Osteoblast (primary cell): Measurements from ENCODE around the gene NGEF. TPM values are rescaled to one million over a fixed set of nuclear protein-coding genes. Genes with fewer than 3 reads are reported as not detected.
"Not testable (repeated sequence)": the region's sequence is repeated elsewhere in the genome, so short reads cannot be mapped to it uniquely, and the experiment has no call there.

ENCODE experiments used
- DNase-seq: peaks from one replicate; pipeline ENCODE4 v3.0.0; 2011; ENCODE audit warnings: low spot score, mixed read lengths; ENCODE audit not compliant: insufficient read length; ENCODE audit errors: missing footprints
- H2AFZ ChIP-seq: 2 replicates; pipeline ENCODE4 v1.6.0; 2011; ENCODE audit warnings: mild to moderate bottlenecking, low read length
- H3K27ac ChIP-seq: 2 replicates; pipeline ENCODE4 v1.5.1; 2011; ENCODE audit warnings: mild to moderate bottlenecking, low read depth, low read length, moderate library complexity
- H3K27me3 ChIP-seq: 2 replicates; pipeline ENCODE4 v1.6.0; 2012; ENCODE audit warnings: mild to moderate bottlenecking, control low read depth, inconsistent platforms, low read length, moderate library complexity; ENCODE audit not compliant: insufficient read depth
- H3K36me3 ChIP-seq: 2 replicates; pipeline ENCODE4 v1.5.1; 2011; ENCODE audit warnings: mild to moderate bottlenecking, low read length, control low read depth, moderate library complexity; ENCODE audit not compliant: insufficient read depth
- H3K4me1 ChIP-seq: 2 replicates; pipeline ENCODE4 v1.5.1; 2011; ENCODE audit warnings: mild to moderate bottlenecking, low read length, control low read depth, moderate library complexity; ENCODE audit not compliant: insufficient read depth
- H3K4me2 ChIP-seq: 2 replicates; pipeline ENCODE4 v1.6.0; 2011; ENCODE audit warnings: mild to moderate bottlenecking, low read length; ENCODE audit not compliant: insufficient read depth
- H3K4me3 ChIP-seq: fragments of 200-600 bp; sonication (generic); 3 replicates; pipeline ENCODE4 v1.5.1; 2012; ENCODE audit warnings: mild to moderate bottlenecking, low read length, inconsistent platforms; ENCODE audit not compliant: insufficient read depth
- H3K79me2 ChIP-seq: 2 replicates; pipeline ENCODE4 v1.6.0; 2012; ENCODE audit warnings: mild to moderate bottlenecking, low read length, control low read depth, inconsistent platforms; ENCODE audit not compliant: insufficient read depth
- H3K9me3 ChIP-seq: 2 replicates; pipeline ENCODE4 v1.5.1; 2011; ENCODE audit warnings: low read depth, low read length, control low read depth
- H4K20me1 ChIP-seq: 2 replicates; pipeline ENCODE4 v1.6.0; 2012; ENCODE audit warnings: mild to moderate bottlenecking, low read length, control low read depth; ENCODE audit not compliant: insufficient read depth
- CTCF ChIP-seq: IDR thresholded peaks from 2 replicates; pipeline ENCODE4 v1.5.1; 2011; ENCODE audit warnings: mild to moderate bottlenecking, low read depth, low read length, moderate library complexity; ENCODE audit errors: extremely low read depth
- total RNA-seq: library from RNA; depleted of rRNA; stranded (reverse); fragments of >200 nt; gene quantifications from 2 replicates; pipeline ENCODE4 v1.2.3, GENCODE V29; 2012

Gene NGEF
- total RNA-seq, 1 donor: not detected

GRCh38 chr2:233058717-233059546 is 45.9 kb upstream of the NGEF start:
- peaks cover 4% of the 10 kb centered on the region for H3K4me1 ChIP-seq
- TF ChIP-seq CTCF: no peak
- H4K20me1 ChIP-seq: no peaks in the 10 kb centered on the region
- no peak overlapping the region for H3K27ac ChIP-seq
- H3K4me3 ChIP-seq: no peak overlapping the region
- DNase-seq: no peak
- H2AFZ ChIP-seq: no peak overlapping the region
- H3K9me3 ChIP-seq: no peaks in the 10 kb centered on the region
- peaks cover 3% of the 10 kb centered on the region for H3K27me3 ChIP-seq
- no peaks in the 10 kb centered on the region for H3K79me2 ChIP-seq
- no peaks in the 10 kb centered on the region for H3K36me3 ChIP-seq
- no peak overlapping the region for H3K4me2 ChIP-seq

- H4K20me1 ChIP-seq: no peaks in the 10 kb centered on the region
- no peak overlapping the region for H2AFZ ChIP-seq
- H3K4me1 ChIP-seq: peaks cover 4% of the 10 kb centered on the region
- no peaks in the 10 kb centered on the region for H3K9me3 ChIP-seq
- no peaks in the 10 kb centered on the region for H3K36me3 ChIP-seq
- H3K4me3 ChIP-seq: no peak overlapping the region
- no peaks in the 10 kb centered on the region for H3K79me2 ChIP-seq
- peak; percentile 72 for DNase-seq
- H3K27me3 ChIP-seq: peaks cover 3% of the 10 kb centered on the region
- no peak overlapping the region for H3K4me2 ChIP-seq
- H3K27ac ChIP-seq: no peak overlapping the region
- TF ChIP-seq CTCF: no peak
Measured at GRCh38 chr2:233056961-233057605, 44.0 kb upstream of the NGEF start.

GRCh38 chr2:233055362-233055761 is 42.3 kb upstream of the NGEF start:
- H3K36me3 ChIP-seq: no peaks in the 10 kb centered on the region
- no peak overlapping the region for H3K27ac ChIP-seq
- no peak overlapping the region for H3K4me3 ChIP-seq
- no peak overlapping the region for H2AFZ ChIP-seq
- peaks cover 7% of the 10 kb centered on the region for H3K4me1 ChIP-seq
- peaks cover 3% of the 10 kb centered on the region for H3K27me3 ChIP-seq
- H3K4me2 ChIP-seq: no peak overlapping the region
- no peak for DNase-seq
- no peaks in the 10 kb centered on the region for H3K79me2 ChIP-seq
- no peak for TF ChIP-seq CTCF
- H3K9me3 ChIP-seq: no peaks in the 10 kb centered on the region
- no peaks in the 10 kb centered on the region for H4K20me1 ChIP-seq

GRCh38 chr2:233053928-233054784 is 41.1 kb upstream of the NGEF start:
- no peaks in the 10 kb centered on the region for H3K79me2 ChIP-seq
- peak; percentile 90 for TF ChIP-seq CTCF
- no peak overlapping the region for H3K4me3 ChIP-seq
- DNase-seq: peak; percentile 93
- H3K27me3 ChIP-seq: peaks cover 3% of the 10 kb centered on the region
- no peaks in the 10 kb centered on the region for H3K36me3 ChIP-seq
- H2AFZ ChIP-seq: peak overlapping the region; percentile 49
- no peak overlapping the region for H3K27ac ChIP-seq
- no peaks in the 10 kb centered on the region for H3K9me3 ChIP-seq
- peaks cover 7% of the 10 kb centered on the region for H3K4me1 ChIP-seq
- peak overlapping the region; percentile 24 for H3K4me2 ChIP-seq
- H4K20me1 ChIP-seq: no peaks in the 10 kb centered on the region

GRCh38 chr2:233052517-233052916 is 39.5 kb upstream of the NGEF start:
- H4K20me1 ChIP-seq: not testable (repeated sequence)

More at GRCh38 chr2:233052517-233052916, 39.5 kb upstream of the NGEF start:
- not testable (repeated sequence) for H3K9me3 ChIP-seq, H3K27me3 ChIP-seq, H3K4me3 ChIP-seq, DNase-seq, H3K4me1 ChIP-seq, H3K79me2 ChIP-seq, H2AFZ ChIP-seq, H3K27ac ChIP-seq, H3K4me2 ChIP-seq, H3K36me3 ChIP-seq
